Erythroblast (primary cell): ENCODE results near the gene BPI.

Source experiments
- GATA1 ChIP-seq: IDR thresholded peaks from 2 replicates; pipeline ENCODE4 v1.6.1; 2011; ENCODE audit warnings: low read depth, mild to moderate bottlenecking, control low read depth, low read length, moderate library complexity
- POLR2A ChIP-seq: IDR thresholded peaks from 2 replicates; pipeline ENCODE4 v1.6.1; 2011; ENCODE audit warnings: mild to moderate bottlenecking, low read length

- TF ChIP-seq POLR2A (no peak), GATA1 (no peak)
Measured at GRCh38 chr20:38373231-38373867, 69.4 kb downstream of the BPI start.
